GM12874 (cell line): ENCODE measurements around the gene IPO5.

ENCODE experiments used
- CTCF ChIP-seq: IDR thresholded peaks from 2 replicates; pipeline ENCODE4 v1.5.1; 2011; ENCODE audit warnings: low read depth, mild to moderate bottlenecking, control low read depth, low read length, moderate library complexity; ENCODE audit not compliant: insufficient read depth

The IPO5 gene

GRCh38 chr13:98039261-98039660 is 85.8 kb downstream of the IPO5 start:
- no peak for TF ChIP-seq CTCF

- TF ChIP-seq CTCF, result no peak
Observed at GRCh38 chr13:98039964-98040363, 86.5 kb downstream of the IPO5 start.

GRCh38 chr13:98041081-98041820 is 87.8 kb downstream of the IPO5 start:
- TF ChIP-seq CTCF, result no peak

- no peak for TF ChIP-seq CTCF
Observed at GRCh38 chr13:98044301-98044700, 90.8 kb downstream of the IPO5 start.

GRCh38 chr13:98048265-98048664 is 94.8 kb downstream of the IPO5 start:
- TF ChIP-seq CTCF, result no peak

GRCh38 chr13:98050041-98050466 is 96.6 kb downstream of the IPO5 start:
- TF ChIP-seq CTCF, result no peak

- TF ChIP-seq CTCF, result no peak
Observed at GRCh38 chr13:98052412-98052811, 98.9 kb downstream of the IPO5 start.
